Measurements from ENCODE around the gene TSPAN2.
"Not testable (repeated sequence)": the region's sequence is repeated elsewhere in the genome, so short reads cannot be mapped to it uniquely, and the experiment has no call there.

TSPAN2 gene

DNA sequence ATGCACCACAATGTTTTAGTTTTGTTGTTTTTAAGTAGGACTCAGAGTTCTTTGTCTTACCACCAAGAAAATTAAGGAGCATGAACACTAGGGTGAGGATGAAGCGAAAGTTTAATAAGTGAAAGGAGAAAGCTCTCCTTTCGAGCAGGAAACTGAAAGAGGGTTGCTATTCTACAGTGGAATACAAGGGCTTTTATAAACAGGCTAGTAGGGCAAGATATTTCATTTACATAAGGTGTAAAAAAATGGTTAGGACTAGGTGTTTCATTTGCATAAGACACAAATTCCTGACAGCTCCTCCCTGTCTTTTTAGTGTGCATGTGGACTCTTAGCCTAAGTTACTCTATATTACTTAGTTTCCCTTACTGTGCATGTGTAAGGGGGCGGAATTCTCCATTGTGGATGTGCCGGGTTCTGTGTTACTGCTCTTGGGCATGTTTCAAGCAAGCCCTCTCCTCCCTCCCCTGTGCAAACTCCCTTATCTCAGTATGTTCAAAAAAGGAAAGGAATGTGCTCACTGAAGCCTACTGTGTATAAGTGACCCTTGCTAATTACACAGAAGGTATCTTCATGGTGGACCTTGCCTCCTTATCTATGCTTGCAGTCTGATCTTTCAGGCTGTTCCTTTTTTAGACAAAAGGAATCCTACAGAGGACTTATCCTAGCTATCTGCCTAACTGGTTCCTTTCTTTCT, 52.3 kb downstream of the TSPAN2 start:
- DNase-seq (ENCODE audit: low read depth in 2 of 2), result no peak

DNA sequence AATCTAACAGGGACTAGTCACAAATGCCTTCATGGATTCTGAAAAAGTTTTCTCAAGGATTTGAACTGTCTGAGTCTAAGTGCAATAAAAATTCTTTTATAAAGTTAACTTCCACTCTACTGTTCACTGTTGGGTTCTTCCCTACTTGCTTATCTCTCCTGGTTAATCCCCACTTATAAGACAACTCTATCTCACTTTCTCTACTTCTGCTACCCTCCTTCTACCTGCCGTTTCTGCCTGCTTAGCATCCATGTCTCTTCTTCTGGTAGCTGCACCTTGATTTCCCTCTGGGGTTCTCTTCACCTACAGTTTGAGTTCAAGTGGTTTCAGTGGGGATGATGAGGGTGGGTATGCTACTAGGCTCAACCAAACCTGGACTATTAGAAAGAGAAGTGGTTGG, 53.7 kb downstream of the TSPAN2 start:
- DNase-seq (ENCODE audit: low read depth in 2 of 2), result no peak

DNA sequence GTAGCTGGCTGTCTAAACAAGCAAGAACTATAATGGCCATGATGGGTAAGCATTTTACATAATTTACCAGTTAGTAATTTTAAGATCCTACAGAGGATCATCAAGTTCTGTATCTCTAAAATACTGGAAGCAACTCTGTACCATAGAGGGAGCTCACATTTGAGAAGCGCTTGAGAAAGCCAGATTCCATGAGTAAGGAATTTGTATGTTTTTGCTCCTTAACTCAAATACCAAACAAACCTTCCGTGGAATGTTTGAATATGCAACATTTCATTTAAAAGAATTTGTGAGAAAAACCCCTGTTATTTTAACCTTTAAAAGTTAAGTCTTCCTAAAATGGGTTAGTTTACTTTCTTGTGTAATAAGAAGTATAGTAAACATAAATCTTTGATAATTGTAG, 57.7 kb downstream of the TSPAN2 start:
- DNase-seq (ENCODE audit: low read depth in 2 of 2), result no peak

DNA sequence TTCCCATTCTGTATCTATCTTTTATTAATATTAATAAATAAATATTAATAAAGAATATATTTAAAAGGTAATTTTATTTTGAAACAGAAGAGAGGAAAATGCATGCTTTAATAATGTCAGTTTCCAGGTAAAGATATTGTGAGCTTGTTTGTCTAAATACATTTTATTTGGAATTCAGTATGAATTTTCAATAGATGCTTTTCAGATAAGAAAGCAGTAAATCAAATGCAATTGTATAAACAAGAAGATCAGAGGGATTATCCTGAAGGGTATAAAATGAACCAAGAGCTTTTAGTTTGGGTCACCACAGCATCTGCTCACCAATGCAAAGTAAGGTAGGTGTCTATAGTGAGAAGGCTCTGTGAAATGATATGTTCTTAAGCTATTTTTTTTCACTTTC, 59.8 kb downstream of the TSPAN2 start, which contains the start of gene TSHB:
Gene TSHB, plus strand, starts transcription at position 301 of the 400 bp plus-strand sequence. CDS start 3,537 bp downstream, outside the sequence.
- DNase-seq (ENCODE audit: low read depth in 2 of 2), result no peak

DNA sequence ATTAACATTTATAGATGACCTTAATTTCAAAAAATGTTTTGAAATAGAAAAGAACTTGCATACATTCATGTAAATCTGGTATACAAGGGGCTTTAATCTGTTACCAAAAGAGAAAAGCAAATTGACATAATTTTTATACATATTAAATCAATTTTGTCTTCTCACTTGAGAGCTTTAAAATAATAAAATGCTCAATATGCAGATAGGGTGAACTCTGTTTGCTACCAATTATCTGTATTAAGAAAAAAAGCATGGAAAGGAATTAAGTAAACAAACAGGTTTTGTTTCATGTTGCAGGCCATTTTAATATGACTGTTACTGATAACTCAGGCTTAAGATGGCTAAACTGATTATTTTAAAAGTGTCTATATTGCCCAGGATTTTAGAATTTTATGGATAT, 65.7 kb downstream of the TSPAN2 start:
- DNase-seq (ENCODE audit: low read depth in 2 of 2), result no peak

DNA sequence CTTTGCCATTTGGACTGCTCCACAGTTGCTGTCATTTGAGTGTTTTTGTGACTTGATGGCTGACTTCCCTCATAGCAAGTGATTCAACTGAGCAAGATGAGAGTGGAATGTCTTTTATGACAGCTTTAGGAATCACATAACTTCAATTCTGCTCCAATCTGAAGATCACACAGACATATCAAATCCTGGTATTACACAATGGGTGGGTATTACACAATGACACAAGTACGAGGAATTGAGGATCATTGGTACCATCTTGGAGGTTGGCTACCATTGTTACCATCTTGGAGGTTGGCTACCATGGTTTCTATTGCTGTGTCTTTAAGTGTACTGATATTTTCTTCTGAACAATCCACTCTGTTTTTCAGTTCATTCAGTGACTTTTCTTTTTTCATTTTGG, 68.2 kb downstream of the TSPAN2 start:
- no peak for DNase-seq (ENCODE audit: low read depth in 2 of 2)

DNA sequence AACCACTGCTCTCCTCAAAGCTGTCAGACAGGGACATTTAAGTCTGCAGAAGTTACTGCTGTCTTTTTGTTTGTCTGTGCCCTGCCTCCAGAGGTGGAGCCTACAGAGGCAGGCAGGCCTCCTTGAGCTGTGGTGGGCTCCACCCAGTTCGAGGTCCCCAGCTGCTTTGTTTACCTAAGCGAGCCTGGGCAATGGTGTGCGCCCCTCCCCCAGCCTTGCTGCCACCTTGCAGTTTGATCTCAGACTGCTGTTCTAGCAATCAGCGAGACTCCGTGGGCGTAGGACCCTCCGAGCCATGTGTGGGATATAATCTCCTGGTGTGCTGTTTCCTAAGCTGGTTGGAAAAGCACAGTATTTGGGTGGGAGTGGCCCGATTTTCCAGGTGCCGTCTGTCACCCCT, 69.8 kb downstream of the TSPAN2 start:
- not testable (repeated sequence) for DNase-seq (ENCODE audit: low read depth in 2 of 2)

DNA sequence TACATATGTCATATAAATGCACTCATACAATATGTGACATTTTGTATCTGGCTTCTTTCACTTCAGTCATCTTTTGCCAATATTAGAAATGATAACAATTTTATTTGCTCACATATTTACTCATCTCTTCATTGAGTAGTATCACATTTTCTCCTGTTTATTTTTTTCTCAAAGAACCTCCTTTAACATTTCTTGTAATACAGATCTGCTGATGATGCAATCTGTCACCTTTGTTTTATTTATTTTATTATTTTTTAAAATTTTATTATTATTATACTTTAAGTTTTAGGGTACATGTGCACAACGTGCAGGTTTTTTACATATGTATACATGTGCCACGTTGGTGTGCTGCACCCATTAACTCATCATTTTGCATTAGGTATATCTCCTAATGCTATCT, 75.5 kb downstream of the TSPAN2 start:
- no peak for DNase-seq (ENCODE audit: low read depth in 2 of 2)

DNA sequence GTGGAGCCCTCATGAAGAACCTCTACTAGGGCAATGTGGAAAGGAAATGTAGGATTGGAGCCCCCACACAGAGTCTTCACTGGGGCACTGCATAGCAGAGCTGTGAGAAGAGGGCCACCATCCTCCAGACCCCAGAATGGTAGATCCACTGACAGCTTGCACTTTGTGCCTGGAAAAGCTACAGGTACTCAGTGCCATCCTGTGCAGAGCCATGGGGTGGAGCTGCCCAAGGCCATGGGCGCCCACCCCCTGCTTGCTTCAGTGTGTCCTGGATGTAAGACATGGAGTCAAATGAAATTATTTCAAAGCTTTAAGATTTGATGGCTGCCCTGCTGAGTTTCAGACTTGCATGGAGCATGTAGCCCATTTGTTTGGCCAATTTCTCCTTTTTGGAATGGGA, 76.9 kb downstream of the TSPAN2 start:
- DNase-seq (ENCODE audit: low read depth in 2 of 2), result no peak

DNA sequence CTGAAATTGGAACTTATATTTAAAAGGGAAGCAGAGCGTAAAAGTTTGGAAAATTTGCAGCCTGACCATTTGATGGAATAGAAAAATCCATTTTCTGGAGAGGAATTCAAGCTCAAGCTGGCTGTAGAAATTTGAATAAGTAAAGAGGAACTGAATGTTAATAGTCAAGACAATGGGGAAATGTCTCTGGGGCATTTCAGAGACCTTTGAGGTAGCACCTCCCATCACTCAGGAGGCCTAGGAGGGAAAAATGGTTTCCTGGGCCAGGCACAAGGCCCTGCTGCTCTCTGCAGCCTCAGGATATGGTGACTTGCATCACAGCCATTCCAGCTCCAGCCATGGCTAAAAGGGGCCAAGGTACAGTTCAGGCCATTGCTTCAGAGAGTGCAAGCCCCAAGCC, 77.3 kb downstream of the TSPAN2 start:
- no peak for DNase-seq (ENCODE audit: low read depth in 2 of 2)

DNA sequence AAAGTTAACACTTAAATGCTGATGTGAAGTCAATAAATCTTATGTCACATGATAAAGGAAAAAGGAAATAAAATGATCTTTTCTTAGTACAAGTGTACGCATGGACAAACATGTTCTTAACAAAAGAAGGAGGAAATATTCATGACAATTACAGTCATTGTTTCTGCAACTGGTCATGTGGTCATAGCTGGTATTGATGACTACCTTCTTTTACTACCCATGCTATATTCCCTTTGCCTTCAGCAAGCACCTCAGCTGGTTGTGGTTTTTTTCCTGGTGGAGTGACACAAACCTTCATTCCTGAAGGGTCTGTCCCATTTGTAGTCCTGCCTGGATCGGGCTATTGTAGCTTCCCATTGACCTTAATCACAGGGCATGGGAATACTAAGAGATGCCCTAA, 83.1 kb downstream of the TSPAN2 start:
- no peak for DNase-seq (ENCODE audit: low read depth in 2 of 2)

Measured in stimulated activated CD4-positive, alpha-beta T cell treated with anti-CD3 and anti-CD28 coated beads, Interleukin-1b, Interleukin-23, amount 100 ng/mL, for 1 hour (primary cell).